ENCODE measurements around the gene CNKSR3.
"Not testable (repeated sequence)": the region's sequence is repeated elsewhere in the genome, so short reads cannot be mapped to it uniquely, and the experiment has no call there.

Gene CNKSR3

GRCh38 chr6:154510144-154510905 is at the start of gene CNKSR3:
Gene CNKSR3 (minus strand): TSS chr6:154510685. CDS start chr6:154510114, 571 bp downstream.
- peak; percentile 35 to 60 for ATAC-seq

DNA sequence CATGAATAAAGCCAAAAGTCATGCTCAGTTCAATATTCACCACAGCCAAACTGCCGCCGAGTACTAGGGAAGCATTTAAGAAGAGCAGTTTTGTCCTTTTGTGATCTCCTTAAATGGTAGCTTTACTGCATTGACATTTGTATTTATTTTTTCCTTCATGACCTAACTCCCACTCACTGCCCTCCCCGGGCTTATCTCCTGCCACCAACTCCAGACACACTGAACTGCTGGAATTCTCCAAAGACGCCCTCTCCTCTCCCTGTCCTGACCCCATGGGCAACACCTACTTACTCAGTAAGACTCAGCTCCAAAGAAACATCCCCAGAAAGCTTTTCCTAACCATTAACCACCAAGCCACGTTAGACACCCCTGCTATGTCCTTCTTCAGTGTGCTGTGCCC is 48.5 kb upstream of the CNKSR3 start:
- ATAC-seq: no peak

DNA sequence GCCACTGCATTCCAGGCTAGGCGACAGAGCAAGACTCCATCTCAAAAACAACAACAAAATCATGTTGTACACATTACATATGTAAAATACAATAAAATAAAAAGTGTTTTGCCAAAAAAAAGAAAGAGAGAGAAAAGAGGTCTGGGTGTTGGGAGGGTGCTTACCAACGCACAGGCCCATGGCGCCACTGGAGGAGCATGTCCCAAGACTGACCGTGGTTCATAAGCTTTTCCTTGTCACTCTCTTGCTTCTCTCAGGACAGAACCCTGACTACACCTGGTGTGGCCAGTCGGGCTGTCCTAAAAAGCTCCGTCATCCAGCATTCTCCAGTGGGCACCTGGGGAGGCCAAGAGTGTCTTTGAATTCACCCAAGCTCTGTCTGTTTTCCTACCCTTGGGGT is 48.0 kb upstream of the CNKSR3 start:
- ATAC-seq: no peak

DNA sequence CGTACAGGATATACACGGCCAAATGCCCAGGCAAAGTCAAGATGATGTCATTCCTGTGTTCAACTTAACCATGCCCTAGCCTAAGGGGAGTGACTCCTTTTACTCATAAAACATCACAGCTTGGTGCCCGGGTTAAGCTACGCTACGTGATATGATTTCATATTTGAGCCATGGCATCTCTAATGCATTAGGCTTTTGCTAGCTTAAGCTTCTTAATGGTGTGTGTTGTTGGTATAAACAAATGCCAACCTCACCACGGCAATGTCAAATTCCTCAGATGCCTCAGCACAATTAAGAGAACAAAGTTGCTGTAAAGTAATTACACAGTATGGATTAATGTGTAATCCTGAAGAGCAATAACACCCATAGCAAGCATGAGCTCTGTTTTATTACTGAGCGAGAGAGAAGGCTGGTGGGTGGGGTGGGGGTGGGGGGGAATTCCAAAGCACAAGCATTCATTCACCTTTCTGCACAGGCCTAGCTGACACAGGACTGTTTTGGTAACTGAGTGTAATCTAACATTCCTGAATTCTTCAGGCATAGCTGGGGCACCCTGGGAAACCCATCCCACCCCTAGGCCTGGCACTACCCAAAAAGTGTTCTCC is 44.7 kb upstream of the CNKSR3 start:
- no peak for ATAC-seq

- ATAC-seq: no peak
Measured at GRCh38 chr6:154554491-154554890, 44.0 kb upstream of the CNKSR3 start.

DNA sequence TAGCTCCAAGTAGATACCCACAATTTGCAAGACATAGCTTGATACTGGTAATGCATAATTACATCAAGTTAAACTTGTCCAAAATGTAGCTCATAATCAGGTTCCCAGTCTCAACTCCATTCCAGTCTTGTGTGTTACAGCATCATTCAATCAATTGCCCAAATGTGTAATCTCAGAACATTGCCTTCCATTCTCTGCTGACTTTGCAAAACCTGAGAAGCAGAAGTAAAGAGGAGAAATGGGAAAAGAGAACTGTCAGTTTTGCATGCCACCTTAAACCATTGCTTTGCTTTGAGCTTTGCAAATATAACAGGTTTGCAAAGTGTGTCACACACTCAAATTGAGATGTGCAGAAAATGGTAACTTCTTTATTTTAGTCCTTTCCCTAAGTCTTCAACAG is 40.3 kb upstream of the CNKSR3 start:
- no peak for ATAC-seq

- ATAC-seq: no peak
Measured at GRCh38 chr6:154549179-154549578, 38.7 kb upstream of the CNKSR3 start.

DNA sequence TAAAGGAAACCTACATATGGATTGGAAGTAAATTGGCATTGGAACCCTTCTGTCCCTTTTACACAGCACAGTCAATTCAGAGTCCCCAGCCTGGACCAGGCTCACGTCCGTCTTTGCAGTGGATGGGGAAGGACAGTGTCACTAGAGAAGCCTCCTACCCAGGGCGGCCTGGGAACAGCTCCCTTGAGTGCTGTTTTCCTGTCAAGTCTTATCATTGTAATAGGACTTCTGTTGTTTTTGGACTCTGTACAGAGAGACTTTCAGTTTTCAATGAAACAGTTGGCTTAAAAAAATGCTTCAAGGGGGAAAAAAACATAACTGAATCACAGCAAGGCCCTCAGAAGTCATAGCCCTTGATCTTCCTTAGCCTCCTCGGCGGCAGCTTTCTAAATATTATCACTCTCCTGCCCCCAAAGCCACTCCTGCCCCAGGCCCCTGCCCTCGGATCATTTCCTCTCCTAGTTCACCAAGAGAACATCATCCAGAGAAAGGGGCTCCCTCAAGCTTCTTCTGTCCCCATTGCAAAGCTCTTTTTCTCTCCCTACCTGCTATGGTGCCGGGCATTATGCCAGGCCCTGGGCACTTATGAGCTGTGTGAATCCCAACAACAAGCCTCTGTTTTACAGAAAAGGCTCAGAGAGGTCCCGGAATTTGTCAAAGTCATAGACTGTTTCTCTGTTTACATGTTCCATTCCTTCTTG is 37.8 kb upstream of the CNKSR3 start:
- no peak for ATAC-seq

- no peak for ATAC-seq
Measured at GRCh38 chr6:154543628-154544027, 33.1 kb upstream of the CNKSR3 start.

GRCh38 chr6:154542747-154543146 is 32.3 kb upstream of the CNKSR3 start:
- no peak for ATAC-seq

GRCh38 chr6:154541837-154542236 is 31.4 kb upstream of the CNKSR3 start:
- not testable (repeated sequence) for ATAC-seq

DNA sequence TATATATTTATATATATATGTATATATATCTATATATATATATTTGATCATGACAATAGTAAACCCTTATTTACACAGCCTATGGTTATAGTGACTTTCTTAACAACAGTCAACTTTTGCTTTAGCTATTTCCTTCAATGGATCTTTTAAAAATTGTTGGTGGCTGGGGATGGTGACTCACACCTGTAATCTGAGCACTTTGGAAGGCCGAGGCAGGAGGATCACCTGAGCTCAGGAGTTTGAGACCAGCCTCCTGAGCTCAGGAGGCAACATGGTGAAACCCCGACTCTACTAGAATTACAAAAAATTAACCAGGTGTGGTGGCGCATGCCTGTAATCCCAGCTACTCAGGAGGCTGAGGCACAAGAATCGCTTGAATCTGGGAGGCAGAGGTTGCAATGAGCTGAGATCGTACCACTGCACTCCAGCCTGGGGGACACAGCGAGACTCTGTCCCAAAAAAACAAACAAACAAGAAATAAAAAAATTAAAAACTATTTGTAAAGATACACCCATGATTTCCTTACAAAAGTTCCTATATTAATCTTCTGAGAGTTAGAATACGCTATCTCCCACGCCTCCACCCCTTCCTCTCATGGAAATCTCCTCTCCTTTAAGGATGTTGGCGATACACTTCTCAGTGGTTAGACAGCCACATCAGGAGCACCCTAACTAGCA is 29.2 kb upstream of the CNKSR3 start:
- ATAC-seq: no peak

- ATAC-seq: no peak
Measured at GRCh38 chr6:154538640-154539191, 28.2 kb upstream of the CNKSR3 start.

DNA sequence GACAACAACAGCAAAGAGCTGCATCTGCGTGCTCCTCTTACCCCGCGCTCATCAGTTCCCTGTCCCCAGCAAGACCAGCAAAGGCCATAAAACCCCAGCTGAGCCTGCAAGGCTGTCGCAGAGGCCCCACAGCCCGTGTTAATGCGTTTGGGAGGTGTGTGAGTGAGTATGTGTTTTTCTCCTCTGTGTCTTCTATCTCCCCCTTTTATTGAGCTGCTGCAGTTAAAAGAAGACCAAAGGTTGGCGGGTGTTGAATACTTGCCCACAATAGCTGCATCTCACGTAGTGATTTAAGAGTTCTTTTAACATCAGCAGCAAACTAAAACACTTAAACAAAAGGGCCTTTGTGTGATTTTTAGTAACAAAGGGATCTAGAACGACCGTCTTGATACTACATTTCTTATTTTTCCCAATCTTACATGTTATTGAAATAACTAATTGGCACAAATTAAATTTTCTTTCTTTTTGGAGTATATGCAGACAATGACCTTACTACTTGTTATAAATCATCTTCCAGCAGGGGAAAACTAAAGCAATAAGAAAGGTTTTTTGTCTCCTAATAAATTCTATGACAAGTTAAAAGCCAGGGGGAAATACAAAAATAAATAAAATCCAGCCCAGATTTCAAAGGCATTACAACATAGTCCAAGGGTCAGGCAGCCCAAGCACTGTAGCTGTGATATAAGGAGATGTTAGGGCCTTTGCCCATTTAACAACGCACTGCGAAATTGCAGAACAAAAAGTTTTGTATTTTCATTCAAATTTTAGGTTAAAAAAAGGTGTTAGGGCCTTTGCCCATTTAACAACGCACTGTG is 27.2 kb upstream of the CNKSR3 start:
- no peak for ATAC-seq

GRCh38 chr6:154536999-154537398 is 26.5 kb upstream of the CNKSR3 start:
- ATAC-seq: no peak

- ATAC-seq: no peak
Measured at GRCh38 chr6:154536255-154536654, 25.8 kb upstream of the CNKSR3 start.

GRCh38 chr6:154535851-154536250 is 25.4 kb upstream of the CNKSR3 start:
- ATAC-seq: no peak

DNA sequence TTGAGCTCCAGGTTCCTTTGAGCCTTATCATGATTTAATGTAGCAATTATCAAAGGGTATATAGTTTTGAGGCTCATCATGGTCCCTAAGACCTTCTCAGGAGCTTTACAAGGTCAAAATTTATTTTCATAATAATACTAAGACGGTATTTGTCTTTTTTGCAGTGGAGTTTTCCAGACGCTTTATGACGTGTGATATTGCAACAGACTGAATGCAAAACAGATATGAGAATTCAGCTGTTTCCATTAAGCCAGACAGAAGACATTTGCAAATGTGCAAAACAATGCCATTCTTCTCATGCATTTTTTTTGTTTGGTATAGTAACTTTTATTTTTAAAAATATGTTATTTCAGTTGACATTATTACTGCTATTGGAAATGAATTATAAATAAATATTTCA is 24.7 kb upstream of the CNKSR3 start:
- ATAC-seq: no peak

GRCh38 chr6:154534531-154534930 is 24.0 kb upstream of the CNKSR3 start:
- ATAC-seq: no peak

DNA sequence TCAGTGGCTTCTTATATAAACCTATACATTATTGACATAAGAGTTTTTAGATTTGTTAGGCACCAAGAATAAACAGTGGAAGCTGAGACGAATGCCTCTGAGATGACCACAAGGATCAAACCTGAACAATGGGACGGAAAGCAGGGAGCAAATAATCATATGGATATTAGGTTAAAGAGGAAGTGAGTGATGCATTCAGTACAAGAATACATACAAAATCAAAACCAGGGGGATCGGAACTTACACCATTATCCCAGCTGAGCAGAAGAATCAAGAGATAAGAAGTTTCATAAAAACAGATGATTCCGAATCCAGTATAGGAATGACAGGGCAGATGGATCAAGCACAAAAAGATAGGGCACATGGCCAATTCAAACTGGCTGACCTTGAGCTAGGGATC is 21.9 kb upstream of the CNKSR3 start:
- no peak for ATAC-seq

- ATAC-seq: no peak
Measured at GRCh38 chr6:154529957-154530356, 19.5 kb upstream of the CNKSR3 start.

GRCh38 chr6:154528310-154528915 is 17.9 kb upstream of the CNKSR3 start:
- ATAC-seq: no peak
